ENCODE measurements around the gene LPXN.

LPXN gene

GRCh38 chr11:58575377-58576020 is at the start of gene LPXN:
Gene LPXN (minus strand): TSS chr11:58575856. CDS start chr11:58575772, 84 bp downstream.
- no peak for DNase-seq

- DNase-seq: no peak
These were observed 49.4 kb upstream of the LPXN start for GRCh38 chr11:58625086-58625485.

GRCh38 chr11:58622344-58622743 is 46.7 kb upstream of the LPXN start, which contains the start of gene CNTF:
Gene CNTF (plus strand): TSS chr11:58622665. CDS start chr11:58622753, 88 bp downstream.
- no peak for DNase-seq

- no peak for DNase-seq
These were observed 46.1 kb upstream of the LPXN start for GRCh38 chr11:58621586-58622262.

GRCh38 chr11:58617976-58618557 is 42.4 kb upstream of the LPXN start:
- no peak for DNase-seq

- no peak for DNase-seq
These were observed 40.9 kb upstream of the LPXN start for GRCh38 chr11:58616594-58616993.

- no peak for DNase-seq
These were observed 39.9 kb upstream of the LPXN start for GRCh38 chr11:58615559-58615958.

- no peak for DNase-seq
These were observed 37.6 kb upstream of the LPXN start for GRCh38 chr11:58613228-58613627.

GRCh38 chr11:58609723-58610122 is 34.1 kb upstream of the LPXN start:
- no peak for DNase-seq

- no peak for DNase-seq
These were observed 32.7 kb upstream of the LPXN start for GRCh38 chr11:58608331-58608730.

GRCh38 chr11:58606930-58607714 is 31.5 kb upstream of the LPXN start:
- no peak for DNase-seq

- no peak for DNase-seq
These were observed 24.9 kb upstream of the LPXN start for GRCh38 chr11:58600510-58600909.

GRCh38 chr11:58597486-58598144 is 22.0 kb upstream of the LPXN start:
- DNase-seq: no peak

GRCh38 chr11:58596621-58597020 is 21.0 kb upstream of the LPXN start:
- no peak for DNase-seq

- DNase-seq: no peak
These were observed 19.2 kb upstream of the LPXN start for GRCh38 chr11:58594826-58595225.

GRCh38 chr11:58592760-58593472 is 17.3 kb upstream of the LPXN start:
- no peak for DNase-seq

GRCh38 chr11:58591659-58592058 is 16.0 kb upstream of the LPXN start:
- DNase-seq: no peak

GRCh38 chr11:58586998-58587397 is 11.3 kb upstream of the LPXN start:
- no peak for DNase-seq

GRCh38 chr11:58582437-58582836 is 6.8 kb upstream of the LPXN start:
- DNase-seq: no peak

GRCh38 chr11:58580311-58580710 is 4.7 kb upstream of the LPXN start:
- no peak for DNase-seq

- DNase-seq: peak; percentile 88
These were observed 3.8 kb upstream of the LPXN start for GRCh38 chr11:58579192-58580129.
